ENCODE measurements around the gene MAK.

DNA sequence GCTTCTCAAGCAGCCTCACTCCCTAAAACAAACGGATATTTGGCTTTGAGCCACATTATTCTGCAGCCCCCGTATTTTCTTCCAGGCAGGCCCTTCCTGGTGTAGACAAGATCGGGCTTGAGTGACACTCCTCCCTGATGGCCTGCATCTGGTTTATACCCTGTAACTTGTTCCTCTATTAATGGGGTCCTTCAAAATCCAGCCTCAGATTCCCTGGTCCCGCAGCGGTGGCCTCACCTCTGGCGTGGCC, 115.8 kb downstream of the MAK start:
- TF ChIP-seq, protein P1, sequence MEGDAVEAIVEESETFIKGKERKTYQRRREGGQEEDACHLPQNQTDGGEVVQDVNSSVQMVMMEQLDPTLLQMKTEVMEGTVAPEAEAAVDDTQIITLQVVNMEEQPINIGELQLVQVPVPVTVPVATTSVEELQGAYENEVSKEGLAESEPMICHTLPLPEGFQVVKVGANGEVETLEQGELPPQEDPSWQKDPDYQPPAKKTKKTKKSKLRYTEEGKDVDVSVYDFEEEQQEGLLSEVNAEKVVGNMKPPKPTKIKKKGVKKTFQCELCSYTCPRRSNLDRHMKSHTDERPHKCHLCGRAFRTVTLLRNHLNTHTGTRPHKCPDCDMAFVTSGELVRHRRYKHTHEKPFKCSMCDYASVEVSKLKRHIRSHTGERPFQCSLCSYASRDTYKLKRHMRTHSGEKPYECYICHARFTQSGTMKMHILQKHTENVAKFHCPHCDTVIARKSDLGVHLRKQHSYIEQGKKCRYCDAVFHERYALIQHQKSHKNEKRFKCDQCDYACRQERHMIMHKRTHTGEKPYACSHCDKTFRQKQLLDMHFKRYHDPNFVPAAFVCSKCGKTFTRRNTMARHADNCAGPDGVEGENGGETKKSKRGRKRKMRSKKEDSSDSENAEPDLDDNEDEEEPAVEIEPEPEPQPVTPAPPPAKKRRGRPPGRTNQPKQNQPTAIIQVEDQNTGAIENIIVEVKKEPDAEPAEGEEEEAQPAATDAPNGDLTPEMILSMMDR (IDR thresholded peaks at IDR 0.05) = no peak
- no peak for TF ChIP-seq POLR2A (IDR thresholded peaks at IDR 0.05)

Measured in lower leg skin (tissue), 3 donors.